ENCODE measurements around the gene GPR152. TPM values are rescaled to one million over a fixed set of nuclear protein-coding genes. Genes with fewer than 3 reads are reported as not detected.

The GPR152 gene
- total and polyA plus RNA-seq, 2 donors (not counting 3 experiments of a cell fraction or from before 2014, with no cell fraction given): not detected

DNA sequence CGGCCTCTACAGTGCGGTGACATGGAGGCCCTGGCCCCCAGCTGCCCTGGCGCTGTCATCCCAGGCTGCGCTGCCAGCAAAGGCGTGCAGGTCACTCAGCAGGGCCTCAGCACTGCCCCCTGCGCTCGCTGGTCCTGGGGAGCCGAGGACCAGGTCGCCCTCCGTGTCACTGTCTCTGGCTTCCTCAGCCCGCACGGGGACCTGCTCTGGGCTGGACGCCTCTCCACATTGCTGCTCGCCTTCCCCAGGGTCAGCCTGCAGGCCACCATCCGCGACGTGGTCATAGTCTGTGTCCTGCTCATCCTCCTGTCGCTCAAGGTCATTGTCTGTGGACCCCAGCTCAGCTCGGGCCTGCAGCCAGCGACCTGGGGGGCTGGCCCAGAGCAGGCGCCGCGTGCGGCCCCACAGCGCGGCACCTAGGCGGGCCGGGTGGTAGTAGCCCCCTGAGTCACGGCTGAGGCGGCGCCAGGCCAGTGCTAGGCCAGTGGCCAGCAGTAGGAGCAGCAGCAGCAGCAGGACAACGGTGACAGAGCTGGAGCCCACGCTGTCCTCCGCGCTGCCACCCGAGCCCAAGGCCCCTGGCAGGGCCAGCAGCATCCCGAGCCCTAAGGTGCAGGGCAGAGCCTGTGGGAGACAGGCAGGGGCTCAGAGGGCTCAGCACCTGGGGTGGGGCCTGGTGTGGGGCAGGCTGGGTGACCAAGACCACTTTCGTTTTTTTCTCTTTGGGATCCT is 16.6 kb downstream of the GPR152 start:
- Histone ChIP-seq H3K4me2 (ENCODE audit: insufficient read depth, low read length) (no peak overlapping the region), H3K79me2 (ENCODE audit: control insufficient read depth, insufficient read depth, low read length) (no peaks in the 10 kb centered on the region), H4K20me1 (replicated peaks; ENCODE audit: control insufficient read depth, extremely low read depth, insufficient read depth, low read length) (no peaks in the 10 kb centered on the region), H3K36me3 (ENCODE audit: control insufficient read depth in 2 of 2, extremely low read depth in 1 of 2, insufficient read depth in 2 of 2, low read length in 2 of 2) (peaks cover 0 to 43% of the 10 kb centered on the region in 2 experiments), H3K4me1 (ENCODE audit: control insufficient read depth, extremely low read depth, insufficient read depth, low read length) (no peaks in the 10 kb centered on the region), H3K27ac (ENCODE audit: insufficient read depth, low read depth, low read length) (no peak overlapping the region), H3K9ac (replicated peaks; ENCODE audit: extremely low read depth, insufficient read depth, low read length) (no peak overlapping the region), H2AFZ (ENCODE audit: low read depth, low read length) (no peak overlapping the region), H3K27me3 (ENCODE audit: control insufficient read depth in 2 of 2, insufficient read depth in 2 of 2, low read length in 2 of 2) (no peaks in the 10 kb centered on the region), H3K4me3 (replicated peaks in 1 of 3; ENCODE audit: insufficient read depth in 1 of 3, low read depth in 1 of 3, low read length in 3 of 3) (no peak overlapping the region), H3K9me1 (replicated peaks; ENCODE audit: control insufficient read depth, extremely low read depth, insufficient read depth, low read length) (no peaks in the 10 kb centered on the region), H3K9me3 (replicated peaks; ENCODE audit: control insufficient read depth, insufficient read depth, low read length) (no peaks in the 10 kb centered on the region)
- intact Hi-C loops (cut with micrococcal nuclease): loop anchor here (1.0 kb wide), 1 partner anchor 34 kb away; no protein-coding TSS in a partner anchor
- TF ChIP-seq GATA2 (IDR thresholded peaks at IDR 0.05; ENCODE audit: insufficient read depth, insufficient read length, low read depth, low read length): no peak
- TF ChIP-seq EZH2 (IDR thresholded peaks at IDR 0.05; ENCODE audit: borderline replicate concordance, low read depth, low read length, severe bottlenecking): no peak
- DNase-seq (ENCODE audit: low read depth, low spot score): no peak
- dilution Hi-C loops (cut with MboI; ENCODE audit: extremely low pct_ligation_motif_present, low sequenced_read_pairs): no loop called here
- CTCF ChIA-PET: no interaction called here
- POLR2A ChIA-PET: interaction anchor here (0.6 kb wide), 1 partner anchor 25 kb away, joined by 6 read pairs; no protein-coding TSS in a partner anchor
- BruUV-seq (replicated peaks): no TSS peak
- no peak for FAIRE-seq

DNA sequence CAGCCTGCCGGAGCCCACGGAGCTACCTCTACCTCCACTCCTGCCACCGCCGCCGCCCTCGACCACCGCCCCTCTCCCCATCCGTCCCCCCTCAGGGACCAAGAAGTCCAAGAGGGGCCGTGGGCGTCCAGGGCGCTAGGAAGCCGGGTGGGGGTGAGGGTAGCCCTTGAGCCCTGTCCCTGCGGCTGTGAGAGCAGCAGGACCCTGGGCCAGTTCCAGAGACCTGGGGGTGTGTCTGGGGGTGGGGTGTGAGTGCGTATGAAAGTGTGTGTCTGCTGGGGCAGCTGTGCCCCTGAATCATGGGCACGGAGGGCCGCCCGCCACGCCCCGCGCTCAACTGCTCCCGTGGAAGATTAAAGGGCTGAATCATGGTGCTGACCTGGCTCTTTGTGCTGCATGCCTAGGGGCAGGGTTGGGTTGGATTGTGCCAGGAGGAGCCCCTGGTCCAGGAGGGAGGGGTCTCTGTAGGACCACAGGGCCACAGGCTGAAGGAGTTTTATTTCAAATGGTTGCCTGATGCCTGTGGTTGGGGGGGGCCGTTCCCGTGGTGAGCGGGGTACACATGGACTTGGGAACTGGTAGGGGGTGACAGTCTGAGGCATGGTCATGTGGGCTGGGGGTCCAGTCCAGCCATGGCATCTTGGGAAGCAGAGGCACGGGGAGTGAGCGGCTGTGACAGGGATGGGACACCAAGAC is 17.4 kb downstream of the GPR152 start:
- TF ChIP-seq POLR2A (IDR thresholded peaks at IDR 0.05; ENCODE audit: low read depth, low read length) (no peak), MYC (IDR thresholded peaks at IDR 0.05; ENCODE audit: low read depth, low read length) (no peak), POLR2AphosphoS5 (IDR thresholded peaks at IDR 0.05; ENCODE audit: insufficient read depth, low read depth, low read length) (no peak), JUN (IDR thresholded peaks at IDR 0.05; ENCODE audit: borderline replicate concordance, insufficient read depth, insufficient read length, low read depth) (no peak), FOS (IDR thresholded peaks at IDR 0.05; ENCODE audit: borderline replicate concordance, insufficient read depth, low read length) (no peak), EZH2 (IDR thresholded peaks at IDR 0.05; ENCODE audit: borderline replicate concordance, low read depth, low read length, severe bottlenecking) (no peak), GATA2 (IDR thresholded peaks at IDR 0.05; ENCODE audit: insufficient read depth, insufficient read length, low read depth, low read length) (no peak)
- TF ChIP-seq, protein P1, sequence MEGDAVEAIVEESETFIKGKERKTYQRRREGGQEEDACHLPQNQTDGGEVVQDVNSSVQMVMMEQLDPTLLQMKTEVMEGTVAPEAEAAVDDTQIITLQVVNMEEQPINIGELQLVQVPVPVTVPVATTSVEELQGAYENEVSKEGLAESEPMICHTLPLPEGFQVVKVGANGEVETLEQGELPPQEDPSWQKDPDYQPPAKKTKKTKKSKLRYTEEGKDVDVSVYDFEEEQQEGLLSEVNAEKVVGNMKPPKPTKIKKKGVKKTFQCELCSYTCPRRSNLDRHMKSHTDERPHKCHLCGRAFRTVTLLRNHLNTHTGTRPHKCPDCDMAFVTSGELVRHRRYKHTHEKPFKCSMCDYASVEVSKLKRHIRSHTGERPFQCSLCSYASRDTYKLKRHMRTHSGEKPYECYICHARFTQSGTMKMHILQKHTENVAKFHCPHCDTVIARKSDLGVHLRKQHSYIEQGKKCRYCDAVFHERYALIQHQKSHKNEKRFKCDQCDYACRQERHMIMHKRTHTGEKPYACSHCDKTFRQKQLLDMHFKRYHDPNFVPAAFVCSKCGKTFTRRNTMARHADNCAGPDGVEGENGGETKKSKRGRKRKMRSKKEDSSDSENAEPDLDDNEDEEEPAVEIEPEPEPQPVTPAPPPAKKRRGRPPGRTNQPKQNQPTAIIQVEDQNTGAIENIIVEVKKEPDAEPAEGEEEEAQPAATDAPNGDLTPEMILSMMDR (IDR thresholded peaks at IDR 0.05; ENCODE audit: extremely low read depth in 1 of 2, insufficient read depth in 1 of 2, low read depth in 1 of 2, low read length in 2 of 2): no peak
- TF ChIP-seq, protein P2, sequence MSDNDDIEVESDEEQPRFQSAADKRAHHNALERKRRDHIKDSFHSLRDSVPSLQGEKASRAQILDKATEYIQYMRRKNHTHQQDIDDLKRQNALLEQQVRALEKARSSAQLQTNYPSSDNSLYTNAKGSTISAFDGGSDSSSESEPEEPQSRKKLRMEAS (IDR thresholded peaks at IDR 0.05; ENCODE audit: insufficient read depth, insufficient read length): no peak
- BruUV-seq (replicated peaks): no TSS peak
- ChIA-PET CTCF (no interaction called here), POLR2A (no interaction called here)
- no peak for DNase-seq (ENCODE audit: low read depth, low spot score)
- no peak overlapping the region for H3K4me3 ChIP-seq (replicated peaks in 1 of 3; ENCODE audit: insufficient read depth in 1 of 3, low read depth in 1 of 3, low read length in 3 of 3)
- H3K79me2 ChIP-seq (ENCODE audit: control insufficient read depth, insufficient read depth, low read length): no peaks in the 10 kb centered on the region
- no peaks in the 10 kb centered on the region for H3K4me1 ChIP-seq (ENCODE audit: control insufficient read depth, extremely low read depth, insufficient read depth, low read length)
- no peaks in the 10 kb centered on the region for H3K9me3 ChIP-seq (replicated peaks; ENCODE audit: control insufficient read depth, insufficient read depth, low read length)
- no peaks in the 10 kb centered on the region for H3K27me3 ChIP-seq (ENCODE audit: control insufficient read depth in 2 of 2, insufficient read depth in 2 of 2, low read length in 2 of 2)
- H3K9ac ChIP-seq (replicated peaks; ENCODE audit: extremely low read depth, insufficient read depth, low read length): no peak overlapping the region
- peaks cover 0 to 38% of the 10 kb centered on the region in 2 experiments for H3K36me3 ChIP-seq (ENCODE audit: control insufficient read depth in 2 of 2, extremely low read depth in 1 of 2, insufficient read depth in 2 of 2, low read length in 2 of 2)
- FAIRE-seq: no peak
- H4K20me1 ChIP-seq (replicated peaks; ENCODE audit: control insufficient read depth, extremely low read depth, insufficient read depth, low read length): no peaks in the 10 kb centered on the region
- dilution Hi-C loops (cut with MboI; ENCODE audit: extremely low pct_ligation_motif_present, low sequenced_read_pairs): no loop called here
- H3K27ac ChIP-seq (ENCODE audit: insufficient read depth, low read depth, low read length): no peak overlapping the region
- no peak overlapping the region for H3K4me2 ChIP-seq (ENCODE audit: insufficient read depth, low read length)
- intact Hi-C loops (cut with micrococcal nuclease): no loop called here
- no peaks in the 10 kb centered on the region for H3K9me1 ChIP-seq (replicated peaks; ENCODE audit: control insufficient read depth, extremely low read depth, insufficient read depth, low read length)
- H2AFZ ChIP-seq (ENCODE audit: low read depth, low read length): no peak overlapping the region

Data from endothelial cell of umbilical vein (primary cell).